ENCODE measurements around the gene MSH3.

DNA sequence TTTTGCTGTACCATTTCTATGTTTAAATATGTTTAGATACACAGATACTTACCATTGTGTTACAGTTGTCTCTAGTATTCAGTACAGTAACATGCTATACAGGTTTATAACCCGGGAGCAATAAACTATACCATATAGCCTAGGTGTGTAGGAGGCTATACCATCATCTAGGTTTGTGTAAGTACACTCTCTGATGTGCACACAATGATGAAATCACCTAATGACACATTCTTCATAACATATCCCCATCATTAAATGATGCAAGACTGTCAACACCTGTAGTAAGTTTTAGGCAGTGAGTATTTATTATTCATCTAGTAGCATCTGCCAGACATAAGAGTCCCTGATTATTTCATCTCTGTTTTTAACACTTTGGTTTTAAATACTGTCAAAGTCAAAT lies 7.7 kb downstream of the MSH3 start:
- TF ChIP-seq, protein P1, sequence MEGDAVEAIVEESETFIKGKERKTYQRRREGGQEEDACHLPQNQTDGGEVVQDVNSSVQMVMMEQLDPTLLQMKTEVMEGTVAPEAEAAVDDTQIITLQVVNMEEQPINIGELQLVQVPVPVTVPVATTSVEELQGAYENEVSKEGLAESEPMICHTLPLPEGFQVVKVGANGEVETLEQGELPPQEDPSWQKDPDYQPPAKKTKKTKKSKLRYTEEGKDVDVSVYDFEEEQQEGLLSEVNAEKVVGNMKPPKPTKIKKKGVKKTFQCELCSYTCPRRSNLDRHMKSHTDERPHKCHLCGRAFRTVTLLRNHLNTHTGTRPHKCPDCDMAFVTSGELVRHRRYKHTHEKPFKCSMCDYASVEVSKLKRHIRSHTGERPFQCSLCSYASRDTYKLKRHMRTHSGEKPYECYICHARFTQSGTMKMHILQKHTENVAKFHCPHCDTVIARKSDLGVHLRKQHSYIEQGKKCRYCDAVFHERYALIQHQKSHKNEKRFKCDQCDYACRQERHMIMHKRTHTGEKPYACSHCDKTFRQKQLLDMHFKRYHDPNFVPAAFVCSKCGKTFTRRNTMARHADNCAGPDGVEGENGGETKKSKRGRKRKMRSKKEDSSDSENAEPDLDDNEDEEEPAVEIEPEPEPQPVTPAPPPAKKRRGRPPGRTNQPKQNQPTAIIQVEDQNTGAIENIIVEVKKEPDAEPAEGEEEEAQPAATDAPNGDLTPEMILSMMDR (IDR thresholded peaks at IDR 0.05; ENCODE audit: low read depth, low read length, poor library complexity, severe bottlenecking): no peak
- no peak for TF ChIP-seq EZH2phosphoT487 (IDR thresholded peaks at IDR 0.05; ENCODE audit: borderline replicate concordance, low read length)
